ENCODE results near the gene SYNM. TPM values are rescaled to one million over a fixed set of nuclear protein-coding genes. Genes with fewer than 3 reads are reported as not detected.

Gene SYNM
- total and polyA plus RNA-seq, 2 donors (not counting 1 experiment from before 2014, with no cell fraction given) = 0.04 to 0.27 TPM

GRCh38 chr15:99113547-99114271 lies 8.8 kb downstream of the SYNM start:
- Histone ChIP-seq H3K36me3 (replicated peaks in 1 of 2; ENCODE audit: control extremely low read depth in 1 of 2, control insufficient read depth in 1 of 2, extremely low read depth in 1 of 2, insufficient read depth in 2 of 2, low read length in 1 of 2) (no peaks in the 10 kb centered on the region), H3K27me3 (replicated peaks in 1 of 4; ENCODE audit: control extremely low read depth in 1 of 4, control insufficient read depth in 3 of 4, insufficient read depth in 4 of 4, low read length in 3 of 4) (no peaks in the 10 kb centered on the region), H3K9ac (ENCODE audit: low read length) (no peak overlapping the region), H3K27ac (ENCODE audit: low read length in 2 of 2) (no peak overlapping the region), H3K79me2 (ENCODE audit: control insufficient read depth, insufficient read depth, low read length) (no peaks in the 10 kb centered on the region), H3K4me2 (replicated peaks; ENCODE audit: low read depth, low read length, poor library complexity, severe bottlenecking) (no peak overlapping the region), H3K9me3 (ENCODE audit: control extremely low read depth in 1 of 3, control insufficient read depth in 2 of 3, insufficient read depth in 1 of 3, low read length in 2 of 3) (no peaks in the 10 kb centered on the region), H3K4me3 (ENCODE audit: control extremely low read depth in 1 of 5, extremely low read depth in 1 of 5, insufficient read depth in 1 of 5, low read depth in 2 of 5, low read length in 4 of 5) (no peak overlapping the region), H2AFZ (ENCODE audit: insufficient read depth, low read depth, low read length, poor library complexity, severe bottlenecking) (no peak overlapping the region), H4K20me1 (ENCODE audit: control insufficient read depth, insufficient read depth, low read length, poor library complexity, severe bottlenecking) (no peaks in the 10 kb centered on the region), H3K4me1 (ENCODE audit: control insufficient read depth in 2 of 2, insufficient read depth in 2 of 2, low read length in 2 of 2) (no peaks in the 10 kb centered on the region)
- H3K27me3 Mint-ChIP-seq = peaks cover 17% of the 10 kb centered on the region
- ChIA-PET CTCF (no interaction called here), POLR2A (no interaction called here)
- no peak for TF ChIP-seq CTCF (IDR thresholded peaks at IDR 0.05)
- TF ChIP-seq EZH2 (IDR thresholded peaks at IDR 0.05; ENCODE audit: borderline replicate concordance, insufficient read depth, low read depth, low read length, poor library complexity, severe bottlenecking) = no peak
- no peak overlapping the region for H3K4me3 Mint-ChIP-seq
- DNase-seq (no peak), ATAC-seq (ENCODE audit: low read depth) (no peak)
- no peak overlapping the region for H3K27ac Mint-ChIP-seq
- WGBS (ENCODE audit: insufficient coverage) = 95% methylated on average over 10 of the region's 13 CpGs
- H3K4me1 Mint-ChIP-seq = no peaks in the 10 kb centered on the region
- intact Hi-C loops (cut with micrococcal nuclease) = no loop called here
- H3K9me3 Mint-ChIP-seq (ENCODE audit: insufficient read depth) = no peaks in the 10 kb centered on the region

GRCh38 chr15:99114511-99115299 lies 9.8 kb downstream of the SYNM start:
- H3K27ac Mint-ChIP-seq = no peak overlapping the region
- no peak overlapping the region for H3K9ac ChIP-seq (ENCODE audit: low read length)
- no peak for TF ChIP-seq EZH2 (IDR thresholded peaks at IDR 0.05; ENCODE audit: borderline replicate concordance, insufficient read depth, low read depth, low read length, poor library complexity, severe bottlenecking)
- TF ChIP-seq CTCF (IDR thresholded peaks at IDR 0.05) = no peak
- no peaks in the 10 kb centered on the region for H3K36me3 ChIP-seq (replicated peaks in 1 of 2; ENCODE audit: control extremely low read depth in 1 of 2, control insufficient read depth in 1 of 2, extremely low read depth in 1 of 2, insufficient read depth in 2 of 2, low read length in 1 of 2)
- ATAC-seq (ENCODE audit: low read depth) (no peak), DNase-seq (no peak)
- ChIA-PET POLR2A (no interaction called here), CTCF (no interaction called here)
- H3K9me3 ChIP-seq (ENCODE audit: control extremely low read depth in 1 of 3, control insufficient read depth in 2 of 3, insufficient read depth in 1 of 3, low read length in 2 of 3) = no peaks in the 10 kb centered on the region
- H4K20me1 ChIP-seq (ENCODE audit: control insufficient read depth, insufficient read depth, low read length, poor library complexity, severe bottlenecking) = no peaks in the 10 kb centered on the region
- no peaks in the 10 kb centered on the region for H3K9me3 Mint-ChIP-seq (ENCODE audit: insufficient read depth)
- 82% methylated on average over 9 of the region's 12 CpGs for WGBS (ENCODE audit: insufficient coverage)
- no peak overlapping the region for H3K27ac ChIP-seq (ENCODE audit: low read length in 2 of 2)
- no peaks in the 10 kb centered on the region for H3K79me2 ChIP-seq (ENCODE audit: control insufficient read depth, insufficient read depth, low read length)
- no peak overlapping the region for H3K4me2 ChIP-seq (replicated peaks; ENCODE audit: low read depth, low read length, poor library complexity, severe bottlenecking)
- H3K4me3 ChIP-seq (ENCODE audit: control extremely low read depth in 1 of 5, extremely low read depth in 1 of 5, insufficient read depth in 1 of 5, low read depth in 2 of 5, low read length in 4 of 5) = no peak overlapping the region
- H2AFZ ChIP-seq (ENCODE audit: insufficient read depth, low read depth, low read length, poor library complexity, severe bottlenecking) = no peak overlapping the region
- intact Hi-C loops (cut with micrococcal nuclease) = no loop called here
- no peaks in the 10 kb centered on the region for H3K4me1 Mint-ChIP-seq
- H3K4me3 Mint-ChIP-seq = no peak overlapping the region
- H3K27me3 ChIP-seq (replicated peaks in 1 of 4; ENCODE audit: control extremely low read depth in 1 of 4, control insufficient read depth in 3 of 4, insufficient read depth in 4 of 4, low read length in 3 of 4) = no peaks in the 10 kb centered on the region
- H3K4me1 ChIP-seq (ENCODE audit: control insufficient read depth in 2 of 2, insufficient read depth in 2 of 2, low read length in 2 of 2) = no peaks in the 10 kb centered on the region
- H3K27me3 Mint-ChIP-seq = peaks cover 9% of the 10 kb centered on the region
